HG03558 (cell line): Measurements from ENCODE around the gene DAGLB.
"Not testable (repeated sequence)": the region's sequence is repeated elsewhere in the genome, so short reads cannot be mapped to it uniquely, and the experiment has no call there.

ENCODE experiments used
- ATAC-seq: cut with Tn5 transposase; IDR thresholded peaks from one replicate; pipeline ENCODE4 v1.9.1; 2021; ENCODE audit warnings: moderate number of reproducible peaks; ENCODE audit not compliant: unreplicated experiment; ENCODE audit errors: extremely low read depth

The DAGLB gene

DNA sequence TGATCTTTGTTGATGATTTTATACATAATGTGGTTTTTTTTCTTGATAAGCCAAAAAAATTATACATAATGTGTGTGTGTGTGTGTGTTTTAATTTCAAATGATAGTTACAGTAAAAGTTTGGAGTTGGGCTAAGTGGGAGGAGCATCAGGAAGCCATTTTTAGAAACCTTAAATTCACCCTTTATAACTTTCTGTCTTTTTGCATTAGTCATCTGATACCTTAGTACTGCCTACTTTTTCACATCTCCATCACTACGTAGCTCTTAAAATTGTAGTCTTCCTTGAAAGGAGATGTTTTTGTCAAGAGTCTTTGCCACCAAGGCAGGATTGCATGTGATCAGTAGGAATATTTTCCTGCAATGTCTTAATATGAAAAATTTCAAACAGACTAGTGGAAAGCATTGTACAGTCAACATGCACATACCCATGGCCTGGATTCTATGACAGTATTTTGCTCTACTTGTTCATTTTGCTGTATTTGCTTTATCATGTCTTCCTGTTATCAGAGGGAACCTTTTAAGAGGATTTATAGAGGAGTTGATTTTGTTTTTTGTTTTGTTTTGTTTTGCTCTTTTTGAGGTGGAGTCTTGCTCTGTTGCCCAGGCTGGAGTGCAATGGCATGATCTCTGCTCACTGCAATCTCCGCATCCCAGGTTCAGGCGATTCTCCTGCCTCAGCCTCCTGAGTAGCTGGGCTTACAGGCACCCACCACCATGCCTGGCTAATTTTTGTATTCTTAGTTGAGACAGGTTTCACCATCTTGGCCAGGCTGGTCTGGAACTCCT lies 67.3 kb downstream of the DAGLB start:
- no peak for ATAC-seq

DNA sequence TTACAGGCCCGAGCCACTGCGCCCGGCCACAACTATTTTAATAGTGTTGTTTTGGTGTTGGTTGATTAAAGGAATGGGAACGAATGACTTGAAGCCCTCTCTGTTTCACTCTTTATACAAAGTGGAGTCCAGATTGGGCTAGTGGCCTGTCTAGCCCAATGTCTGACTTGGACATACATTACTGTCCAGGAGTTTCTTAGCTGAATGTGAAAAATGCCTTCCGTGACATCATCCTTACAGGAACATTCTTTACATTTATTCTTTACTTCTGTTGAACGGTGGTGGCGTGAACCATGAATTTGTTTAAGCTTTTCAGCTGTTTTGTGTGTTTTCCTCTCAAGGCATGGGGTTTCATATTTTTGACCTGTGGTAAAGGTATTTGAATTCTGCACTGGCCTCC lies 67.9 kb downstream of the DAGLB start:
- ATAC-seq = no peak

DNA sequence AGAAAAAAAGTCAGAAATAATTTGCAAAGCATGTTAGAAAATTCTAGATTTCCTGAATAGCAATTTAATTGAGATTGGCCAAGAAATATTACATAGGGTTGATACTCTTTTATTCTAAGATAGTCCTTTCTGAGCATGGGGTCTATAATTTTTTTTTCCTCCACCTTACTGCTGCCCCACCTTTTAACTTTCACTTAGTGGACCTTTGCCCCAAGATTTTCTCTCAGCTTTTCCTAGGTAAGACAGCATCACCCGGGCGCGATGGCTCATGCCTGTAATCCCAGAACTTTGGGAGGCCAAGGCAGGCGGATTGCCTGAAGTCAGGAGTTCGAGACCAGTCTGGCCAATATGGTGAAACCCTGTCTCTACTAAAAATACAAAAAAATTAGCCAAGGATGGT lies 69.2 kb downstream of the DAGLB start:
- ATAC-seq = not testable (repeated sequence)

DNA sequence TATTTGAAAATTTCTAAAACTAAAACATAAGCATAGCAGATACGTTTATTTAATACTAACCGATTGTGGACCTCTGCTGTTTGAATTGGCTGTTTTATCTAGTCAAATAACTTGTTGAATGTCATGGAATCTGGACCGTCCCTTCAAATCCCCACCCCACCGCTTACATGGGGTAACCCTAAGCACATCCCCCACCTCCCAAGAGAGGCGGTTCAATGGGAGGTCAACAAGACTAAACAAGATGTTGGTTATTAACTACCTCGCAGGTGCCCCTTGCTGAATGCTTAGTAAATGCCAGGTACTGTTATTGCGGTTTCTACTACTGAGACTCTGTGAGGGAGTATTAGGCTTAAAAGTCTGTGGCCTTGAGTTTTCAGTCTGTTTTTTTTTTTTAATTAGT lies 70.9 kb downstream of the DAGLB start:
- ATAC-seq = no peak

DNA sequence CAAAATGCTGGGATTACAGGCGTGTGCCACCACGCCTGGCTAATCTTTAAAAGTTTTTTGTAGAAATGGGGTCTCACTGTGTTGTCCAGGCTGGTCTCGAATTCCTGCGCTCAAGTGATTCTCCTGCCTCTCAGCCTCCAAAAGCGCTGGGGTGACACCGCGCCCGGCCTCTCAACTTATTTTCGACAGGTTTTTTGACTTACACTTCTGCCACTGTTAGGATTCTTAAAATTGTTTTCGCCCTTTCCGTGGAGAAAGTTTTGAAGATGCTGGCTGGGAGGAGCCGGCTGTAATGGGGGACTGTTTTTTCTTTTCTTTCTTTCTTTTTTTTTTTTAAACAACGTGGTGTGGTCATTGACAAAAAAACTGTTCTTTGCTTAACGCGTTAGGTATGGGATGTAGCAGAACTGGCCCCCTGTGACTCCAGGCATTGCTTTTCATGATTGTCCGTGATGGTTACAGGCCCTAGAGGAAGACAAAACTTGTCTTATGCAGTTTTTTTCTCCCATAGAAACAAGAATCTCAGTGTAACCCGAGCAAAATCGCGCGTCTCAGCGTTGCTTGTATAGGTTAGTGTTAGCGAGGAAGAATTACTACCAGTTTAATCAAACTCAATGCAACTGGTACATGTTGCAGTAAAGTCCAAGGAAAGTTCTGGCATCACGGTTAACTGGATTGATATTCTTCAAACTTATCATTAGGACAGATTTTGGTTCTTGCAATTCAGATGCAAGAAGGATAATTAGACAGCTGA lies 72.2 kb downstream of the DAGLB start:
- no peak for ATAC-seq

DNA sequence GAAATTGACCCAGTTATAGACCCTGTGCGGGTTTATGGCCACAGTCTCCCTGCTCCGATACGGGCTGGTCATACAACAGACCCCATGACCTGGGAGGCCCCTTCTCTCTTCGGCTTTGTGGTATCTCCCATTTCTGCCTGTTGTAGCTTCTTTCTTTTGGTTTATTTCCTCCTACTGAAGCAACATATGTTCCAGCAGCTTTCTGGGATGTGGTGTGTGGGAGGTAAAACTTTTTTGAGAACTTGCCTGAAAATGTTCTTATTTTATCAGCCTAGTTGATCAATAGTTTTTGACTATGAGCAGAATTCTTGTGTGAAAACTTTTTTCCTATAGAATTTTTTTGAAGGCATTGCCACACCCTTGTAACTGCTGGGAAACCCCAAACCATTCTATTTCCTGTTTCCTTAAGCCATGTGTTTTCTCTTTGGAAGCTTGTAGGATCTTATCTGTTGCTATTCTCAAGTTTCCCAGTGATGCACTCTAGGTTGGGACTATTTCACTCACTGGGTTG lies 80.0 kb downstream of the DAGLB start:
- no peak for ATAC-seq

DNA sequence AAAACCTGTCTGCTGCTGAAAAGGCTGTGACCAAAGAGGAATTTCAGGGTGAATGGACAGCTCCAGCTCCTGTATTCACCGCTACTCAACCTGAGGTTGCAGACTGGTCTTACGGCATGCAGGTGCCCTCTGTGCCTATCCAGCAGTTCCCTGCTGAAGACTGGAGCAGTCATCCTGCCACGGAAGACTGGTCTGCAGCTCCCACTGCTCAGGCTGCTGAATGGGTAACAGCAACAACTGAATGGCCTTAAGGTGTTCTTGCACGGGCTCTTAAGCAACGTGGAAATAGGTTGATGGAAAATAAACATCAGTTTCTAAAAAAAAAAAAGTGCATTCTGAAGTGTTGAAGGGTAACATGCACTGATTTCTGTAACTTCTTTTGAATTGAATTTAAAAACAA lies 82.3 kb downstream of the DAGLB start:
- ATAC-seq = no peak

DNA sequence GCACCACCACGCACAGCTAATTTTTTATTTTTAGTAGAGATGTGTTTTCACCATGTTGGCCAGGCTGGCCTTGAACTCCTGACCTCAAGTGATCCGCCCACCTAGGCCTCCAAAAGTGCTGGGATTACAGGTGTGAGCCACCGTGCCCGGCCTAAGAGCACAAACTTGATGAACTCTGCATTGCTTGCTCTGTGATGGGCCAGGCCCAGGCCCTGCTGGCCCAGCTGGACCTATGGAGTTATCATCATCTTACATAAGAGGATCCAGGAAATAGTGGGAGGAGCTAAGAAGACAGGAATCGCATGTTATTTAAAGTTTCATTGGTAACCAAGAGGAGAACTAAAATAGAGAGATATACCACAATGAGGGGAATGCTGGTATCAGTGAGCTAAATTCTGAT lies 86.9 kb downstream of the DAGLB start:
- ATAC-seq = no peak

DNA sequence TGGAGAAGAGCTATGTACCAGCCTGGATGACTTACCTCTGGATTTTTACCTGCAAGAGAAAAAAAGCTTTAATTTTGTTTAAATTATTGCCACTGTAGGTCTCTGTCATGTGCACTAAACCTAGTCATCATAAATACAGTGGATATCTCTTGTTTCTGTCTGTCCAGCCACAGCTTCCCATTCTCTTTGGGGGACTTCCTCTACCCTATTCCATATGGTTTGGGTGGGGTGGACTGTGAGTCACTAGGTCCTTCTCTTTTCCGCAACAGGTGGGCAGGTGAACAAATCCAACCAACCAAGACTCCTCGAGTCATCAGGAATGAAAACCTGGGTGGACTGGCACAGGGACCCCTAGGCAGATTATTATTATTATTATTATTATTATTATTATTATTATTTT lies 88.0 kb downstream of the DAGLB start:
- no peak for ATAC-seq
